MCF 10A (cell line): ENCODE measurements around the gene SSC5D. TPM values are rescaled to one million over a fixed set of nuclear protein-coding genes. Genes with fewer than 3 reads are reported as not detected.
"Not testable (repeated sequence)": the region's sequence is repeated elsewhere in the genome, so short reads cannot be mapped to it uniquely, and the experiment has no call there.

Source experiments
- BruUV-seq: library from RNA; stranded (reverse); fragments of 400-500 nt; replicated peaks from 2 replicates; lab custom pipeline; 2021; lab: Mats Ljungman, UMichigan
- CTCF ChIA-PET: fragments of 300-600 bp; sonication (Branson Sonifier 250); formaldehyde crosslinking; extraction: SDS; loops from one replicate; lab custom pipeline; 2021; ENCODE audit warnings: antibody characterized with exemption, inconsistent platforms; lab: Yijun Ruan, JAX
- POLR2A ChIA-PET: fragments of 300-600, 350-650 bp; sonication (Branson Sonifier 250); formaldehyde crosslinking; extraction: SDS; loops from one replicate; lab custom pipeline; 2020; ENCODE audit warnings: antibody characterized with exemption, inconsistent platforms; lab: Yijun Ruan, JAX
- DNase-seq: peaks from one replicate; pipeline ENCODE4 v3.0.0-alpha.2; 2018; ENCODE audit not compliant: unreplicated experiment
- H3K27ac Mint-ChIP-seq: one replicate; pipeline ENCODE4 v1.8.0; 2022; ENCODE audit warnings: mild to moderate bottlenecking, low read depth, mixed read lengths; ENCODE audit not compliant: unreplicated experiment
- H3K27me3 Mint-ChIP-seq: one replicate; pipeline ENCODE4 v1.8.0; 2022; ENCODE audit warnings: mixed read lengths; ENCODE audit not compliant: insufficient read depth, unreplicated experiment
- H3K36me3 Mint-ChIP-seq: one replicate; pipeline ENCODE4 v1.8.0; 2022; ENCODE audit warnings: mild to moderate bottlenecking, moderate library complexity, mixed read lengths; ENCODE audit not compliant: insufficient read depth, unreplicated experiment
- H3K4me1 Mint-ChIP-seq: one replicate; pipeline ENCODE4 v1.8.0; 2022; ENCODE audit warnings: mixed read lengths; ENCODE audit not compliant: insufficient read depth, unreplicated experiment
- H3K4me3 Mint-ChIP-seq: one replicate; pipeline ENCODE4 v1.8.0; 2022; ENCODE audit warnings: mild to moderate bottlenecking, moderate library complexity, mixed read lengths; ENCODE audit not compliant: unreplicated experiment
- H3K9me3 Mint-ChIP-seq: one replicate; pipeline ENCODE4 v1.8.0; 2022; ENCODE audit warnings: mixed read lengths; ENCODE audit not compliant: unreplicated experiment
- intact Hi-C: fragments of 100-400 bp; cut with micrococcal nuclease; formaldehyde crosslinking; loops from 2 replicates; pipeline ENCODE4 v1.14.1; 2022
- total RNA-seq: library from RNA; stranded (reverse); gene quantifications from 2 replicates; pipeline ENCODE4 v1.2.3, GENCODE V29; 2022
- TF ChIP-seq, protein P1 (sequence below): fragments of 200-600 bp; IDR thresholded peaks from one replicate; pipeline ENCODE4 v1.8.0; 2022; ENCODE audit warnings: antibody characterized with exemption, mild to moderate bottlenecking; ENCODE audit not compliant: unreplicated experiment

Gene SSC5D
- total RNA-seq, 1 experiment from 2014 or later: 0.33 TPM

GRCh38 chr19:55493052-55493644 is 4.9 kb downstream of the SSC5D start:
- no peak overlapping the region for H3K27ac Mint-ChIP-seq
- TF ChIP-seq, protein P1, sequence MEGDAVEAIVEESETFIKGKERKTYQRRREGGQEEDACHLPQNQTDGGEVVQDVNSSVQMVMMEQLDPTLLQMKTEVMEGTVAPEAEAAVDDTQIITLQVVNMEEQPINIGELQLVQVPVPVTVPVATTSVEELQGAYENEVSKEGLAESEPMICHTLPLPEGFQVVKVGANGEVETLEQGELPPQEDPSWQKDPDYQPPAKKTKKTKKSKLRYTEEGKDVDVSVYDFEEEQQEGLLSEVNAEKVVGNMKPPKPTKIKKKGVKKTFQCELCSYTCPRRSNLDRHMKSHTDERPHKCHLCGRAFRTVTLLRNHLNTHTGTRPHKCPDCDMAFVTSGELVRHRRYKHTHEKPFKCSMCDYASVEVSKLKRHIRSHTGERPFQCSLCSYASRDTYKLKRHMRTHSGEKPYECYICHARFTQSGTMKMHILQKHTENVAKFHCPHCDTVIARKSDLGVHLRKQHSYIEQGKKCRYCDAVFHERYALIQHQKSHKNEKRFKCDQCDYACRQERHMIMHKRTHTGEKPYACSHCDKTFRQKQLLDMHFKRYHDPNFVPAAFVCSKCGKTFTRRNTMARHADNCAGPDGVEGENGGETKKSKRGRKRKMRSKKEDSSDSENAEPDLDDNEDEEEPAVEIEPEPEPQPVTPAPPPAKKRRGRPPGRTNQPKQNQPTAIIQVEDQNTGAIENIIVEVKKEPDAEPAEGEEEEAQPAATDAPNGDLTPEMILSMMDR: no peak
- POLR2A ChIA-PET: no interaction called here

GRCh38 chr19:55493645-55494171 is 5.5 kb downstream of the SSC5D start:
- no peaks in the 10 kb centered on the region for H3K9me3 Mint-ChIP-seq
- H3K27ac Mint-ChIP-seq: no peak overlapping the region
- DNase-seq: no peak
- no peak overlapping the region for H3K4me3 Mint-ChIP-seq
- ChIA-PET CTCF (interaction anchor here (1.2 to 6.2 kb wide), 2 partner anchors 11 to 27 kb away, joined by 3 to 51 read pairs; no protein-coding TSS in a partner anchor), POLR2A (no interaction called here)
- TF ChIP-seq, protein P1: no peak
- intact Hi-C loops: no loop called here
- H3K4me1 Mint-ChIP-seq: peaks cover 17% of the 10 kb centered on the region
- BruUV-seq: no TSS peak
- H3K27me3 Mint-ChIP-seq: no peaks in the 10 kb centered on the region
- peaks cover 5% of the 10 kb centered on the region for H3K36me3 Mint-ChIP-seq

More at GRCh38 chr19:55493052-55493644, 4.9 kb downstream of the SSC5D start:
- no peaks in the 10 kb centered on the region for H3K27me3 Mint-ChIP-seq
- peaks cover 17% of the 10 kb centered on the region for H3K4me1 Mint-ChIP-seq
- no peaks in the 10 kb centered on the region for H3K9me3 Mint-ChIP-seq
- DNase-seq: no peak
- intact Hi-C loops: no loop called here
- CTCF ChIA-PET: interaction anchor here (0.6 to 6.2 kb wide), 3 partner anchors 8 to 26 kb away, joined by 3 to 51 read pairs (median 11); no protein-coding TSS in a partner anchor
- peaks cover 5% of the 10 kb centered on the region for H3K36me3 Mint-ChIP-seq
- BruUV-seq: no TSS peak
- H3K4me3 Mint-ChIP-seq: no peak overlapping the region

DNA sequence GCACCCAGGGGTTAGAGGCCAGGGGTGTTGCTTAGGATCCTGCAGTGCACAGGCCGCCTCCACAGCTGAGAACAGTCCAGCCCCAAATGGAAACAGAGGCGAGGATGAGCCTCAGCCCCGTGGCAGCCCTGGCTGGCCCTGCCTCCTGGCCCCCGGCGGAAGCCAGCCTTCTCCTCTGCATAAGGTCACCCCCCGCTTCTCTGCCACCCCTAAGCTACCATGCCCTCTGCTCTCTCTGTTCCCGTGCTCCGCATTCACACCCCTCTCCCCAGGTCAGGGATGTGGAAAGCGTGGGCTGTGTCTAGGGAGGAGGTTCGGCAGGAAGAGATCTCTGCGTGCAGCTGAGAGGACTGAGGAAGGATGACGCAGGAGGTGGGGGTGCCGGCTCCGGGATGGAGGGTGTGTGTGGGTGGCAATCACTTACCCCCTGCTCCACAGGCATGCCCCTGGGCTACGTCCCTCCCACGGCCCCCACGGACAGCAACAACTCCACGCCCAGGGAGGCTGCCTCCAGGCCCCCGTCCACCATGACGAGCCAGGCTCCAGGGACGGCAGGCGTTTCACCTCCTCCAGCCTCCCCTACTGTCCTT is 6.0 kb downstream of the SSC5D start:
- Mint-ChIP-seq H3K4me3 (no peak overlapping the region), H3K4me1 (peaks cover 17% of the 10 kb centered on the region), H3K36me3 (peaks cover 5% of the 10 kb centered on the region), H3K27me3 (no peaks in the 10 kb centered on the region), H3K9me3 (no peaks in the 10 kb centered on the region), H3K27ac (no peak overlapping the region)
- intact Hi-C loops: no loop called here
- TF ChIP-seq, protein P1: no peak
- ChIA-PET POLR2A (no interaction called here), CTCF (interaction anchor here (0.7 to 6.2 kb wide), 7 partner anchors 11 to 203 kb away, joined by 3 to 51 read pairs (median 3); partner anchors contain the start of gene U2AF2)
- DNase-seq: peak; percentile 19
- no TSS peak for BruUV-seq

DNA sequence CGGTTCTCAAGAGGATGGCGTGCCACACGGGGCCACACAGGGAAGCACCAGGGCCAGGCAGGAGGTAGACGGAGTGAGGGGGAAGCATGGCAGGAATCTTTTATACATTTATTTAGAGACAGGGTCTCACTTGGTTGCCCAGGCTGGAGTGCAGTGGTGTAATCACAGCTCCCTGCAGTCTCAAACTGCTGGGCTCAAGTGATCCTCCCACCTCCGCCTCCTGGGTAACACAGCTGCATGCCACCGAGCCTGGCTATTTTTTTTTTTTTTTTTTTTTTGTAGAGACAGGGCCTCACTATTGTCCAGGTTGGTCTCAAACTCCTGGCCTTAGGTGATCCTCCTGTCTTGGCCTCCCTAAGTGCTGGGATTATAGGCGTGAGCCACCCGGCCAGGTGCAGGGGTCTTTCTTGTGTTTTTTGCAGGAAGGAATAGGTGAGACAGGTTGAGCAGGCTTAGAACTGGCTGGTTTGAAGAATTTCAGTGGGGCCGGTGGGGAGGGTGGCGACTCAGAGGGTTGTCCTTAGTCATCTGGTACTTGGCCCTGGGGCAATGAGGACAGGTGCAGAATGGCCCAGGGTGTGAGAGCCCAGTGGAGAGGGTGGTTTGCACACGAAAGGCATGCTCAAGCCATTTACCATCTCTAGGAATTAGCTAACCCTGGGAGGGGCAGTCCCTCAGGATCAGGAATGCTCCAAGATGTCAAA is 7.6 kb downstream of the SSC5D start:
- BruUV-seq: no TSS peak
- ChIA-PET POLR2A (interaction anchor here (0.7 to 0.8 kb wide), 2 partner anchors 9 to 344 kb away, joined by 3 to 4 read pairs; no protein-coding TSS in a partner anchor), CTCF (interaction anchor here (0.6 to 6.2 kb wide), 4 partner anchors 9 to 336 kb away, joined by 3 to 51 read pairs (median 14); no protein-coding TSS in a partner anchor)
- intact Hi-C loops: no loop called here
- Mint-ChIP-seq H3K36me3 (peaks cover 5% of the 10 kb centered on the region), H3K27me3 (no peaks in the 10 kb centered on the region), H3K27ac (no peak overlapping the region), H3K4me3 (no peak overlapping the region), H3K4me1 (peaks cover 17% of the 10 kb centered on the region), H3K9me3 (no peaks in the 10 kb centered on the region)
- TF ChIP-seq, protein P1: no peak
- DNase-seq: no peak

- H3K36me3 Mint-ChIP-seq, H3K9me3 Mint-ChIP-seq, BruUV-seq, intact Hi-C loops, DNase-seq, H3K4me3 Mint-ChIP-seq, H3K27ac Mint-ChIP-seq, H3K27me3 Mint-ChIP-seq: not testable (repeated sequence)
- H3K4me1 Mint-ChIP-seq: peaks cover 11% of the 10 kb centered on the region
- ChIA-PET POLR2A (interaction anchor here (0.9 kb wide), 1 partner anchor 12 kb away, joined by 3 read pairs; the partner anchor contains the start of gene NAT14), CTCF (interaction anchor here (1.2 to 6.2 kb wide), 4 partner anchors 8 to 356 kb away, joined by 6 to 51 read pairs (median 16); no protein-coding TSS in a partner anchor)
Observed at GRCh38 chr19:55496820-55497219, 8.6 kb downstream of the SSC5D start.
